ENCODE measurements around the gene RUNX1. TPM values are rescaled to one million over a fixed set of nuclear protein-coding genes. Genes with fewer than 3 reads are reported as not detected.

The RUNX1 gene
- polyA plus RNA-seq, 1 donor: 9.2 TPM

DNA sequence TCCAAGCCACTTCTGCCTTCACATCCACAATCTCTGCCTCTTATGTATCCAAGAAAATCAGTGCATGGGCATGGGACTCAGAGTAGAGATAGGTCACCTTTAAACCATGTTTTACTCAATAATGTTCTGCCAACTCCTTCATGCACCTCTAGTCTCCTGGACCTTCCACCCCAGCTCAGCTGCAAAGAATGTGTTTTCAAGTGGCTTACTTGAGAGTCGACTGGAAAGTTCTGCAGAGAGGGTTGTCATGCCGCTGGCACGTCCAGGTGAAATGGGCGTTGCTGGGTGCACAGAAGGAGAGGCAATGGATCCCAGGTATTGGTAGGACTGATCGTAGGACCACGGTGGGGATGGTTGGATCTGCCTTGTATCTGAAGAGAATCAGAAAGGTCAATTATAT is 250.0 kb downstream of the RUNX1 start:
- DNase-seq: no peak
- H3K36me3 ChIP-seq (ENCODE audit: control insufficient read depth, insufficient read depth, low read length): no peaks in the 10 kb centered on the region

DNA sequence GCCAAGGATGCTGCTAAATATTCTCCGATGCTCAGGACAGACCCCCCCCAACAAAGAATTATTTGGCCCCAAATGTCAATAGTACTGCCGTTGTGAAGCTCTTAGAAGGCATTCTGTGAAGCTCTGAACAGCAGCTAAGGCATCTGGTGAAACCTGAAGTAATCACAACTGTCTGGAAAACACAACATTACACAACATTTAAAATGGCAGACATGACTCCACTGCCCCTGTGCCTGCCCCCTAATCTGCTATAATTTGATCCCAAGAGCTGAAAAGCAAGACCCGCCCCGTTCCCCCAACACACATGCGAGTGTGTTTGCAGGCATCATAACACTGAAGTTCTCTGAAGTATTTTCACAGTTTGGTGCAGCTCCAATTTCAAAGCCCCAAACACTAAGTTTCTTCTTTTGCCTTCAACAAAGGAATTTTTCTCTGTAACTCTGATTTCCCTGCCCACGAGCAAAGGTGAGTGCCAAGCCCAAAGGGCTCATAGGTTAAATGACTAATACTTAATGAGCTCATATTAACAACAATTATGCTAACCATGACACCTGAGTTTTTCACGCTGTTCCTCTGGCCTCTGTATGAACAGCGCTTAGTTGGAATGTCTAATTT is 251.1 kb downstream of the RUNX1 start:
- peak; percentile 45 to 79 for DNase-seq
- H3K4me1 ChIP-seq (ENCODE audit: control insufficient read depth, insufficient read depth, low read length): peaks cover 75% of the 10 kb centered on the region
- H3K27ac ChIP-seq (ENCODE audit: low read length): peak overlapping the region; percentile 87
- no peaks in the 10 kb centered on the region for H3K36me3 ChIP-seq (ENCODE audit: control insufficient read depth, insufficient read depth, low read length)
- no peak overlapping the region for H3K4me3 ChIP-seq (ENCODE audit: low read length)
- H3K9me3 ChIP-seq (ENCODE audit: control insufficient read depth, low read depth, low read length): no peaks in the 10 kb centered on the region
- H3K27me3 ChIP-seq (ENCODE audit: control insufficient read depth, insufficient read depth, low read length): no peaks in the 10 kb centered on the region
- no CpG with 5 or more reads among the region's 8 CpGs for WGBS (ENCODE audit: insufficient coverage, low lambda C conversion rate)

More for the DNA sequence above, 250.0 kb downstream of the RUNX1 start:
- Histone ChIP-seq H3K4me3 (ENCODE audit: low read length) (no peak overlapping the region), H3K27me3 (ENCODE audit: control insufficient read depth, insufficient read depth, low read length) (no peaks in the 10 kb centered on the region), H3K27ac (ENCODE audit: low read length) (peak overlapping the region; percentile 77), H3K4me1 (ENCODE audit: control insufficient read depth, insufficient read depth, low read length) (peaks cover 75% of the 10 kb centered on the region), H3K9me3 (ENCODE audit: control insufficient read depth, low read depth, low read length) (no peaks in the 10 kb centered on the region)
- WGBS (ENCODE audit: insufficient coverage, low lambda C conversion rate): 100% methylated on average over 3 of the region's 6 CpGs

DNA sequence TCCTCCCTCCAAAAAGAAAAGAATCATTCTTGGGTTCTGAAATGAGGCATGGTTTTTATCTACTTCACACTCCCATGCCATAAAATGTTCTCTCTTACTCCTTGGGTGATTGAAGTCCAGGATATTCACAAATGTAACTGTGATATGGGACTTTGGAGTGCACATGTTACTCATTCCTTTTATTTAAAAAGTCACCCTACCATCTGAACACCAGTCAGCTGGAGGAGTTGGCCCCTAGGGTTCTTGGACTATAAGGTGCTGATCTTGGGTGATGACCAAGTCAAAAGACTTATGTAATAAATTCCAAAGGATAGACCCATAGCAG is 251.9 kb downstream of the RUNX1 start:
- Histone ChIP-seq H3K27me3 (ENCODE audit: control insufficient read depth, insufficient read depth, low read length) (no peaks in the 10 kb centered on the region), H3K36me3 (ENCODE audit: control insufficient read depth, insufficient read depth, low read length) (no peaks in the 10 kb centered on the region), H3K4me3 (ENCODE audit: low read length) (no peak overlapping the region), H3K27ac (ENCODE audit: low read length) (peak overlapping the region; percentile 87), H3K4me1 (ENCODE audit: control insufficient read depth, insufficient read depth, low read length) (peaks cover 72% of the 10 kb centered on the region), H3K9me3 (ENCODE audit: control insufficient read depth, low read depth, low read length) (no peaks in the 10 kb centered on the region)
- DNase-seq: peak; percentile 75 to 90

DNA sequence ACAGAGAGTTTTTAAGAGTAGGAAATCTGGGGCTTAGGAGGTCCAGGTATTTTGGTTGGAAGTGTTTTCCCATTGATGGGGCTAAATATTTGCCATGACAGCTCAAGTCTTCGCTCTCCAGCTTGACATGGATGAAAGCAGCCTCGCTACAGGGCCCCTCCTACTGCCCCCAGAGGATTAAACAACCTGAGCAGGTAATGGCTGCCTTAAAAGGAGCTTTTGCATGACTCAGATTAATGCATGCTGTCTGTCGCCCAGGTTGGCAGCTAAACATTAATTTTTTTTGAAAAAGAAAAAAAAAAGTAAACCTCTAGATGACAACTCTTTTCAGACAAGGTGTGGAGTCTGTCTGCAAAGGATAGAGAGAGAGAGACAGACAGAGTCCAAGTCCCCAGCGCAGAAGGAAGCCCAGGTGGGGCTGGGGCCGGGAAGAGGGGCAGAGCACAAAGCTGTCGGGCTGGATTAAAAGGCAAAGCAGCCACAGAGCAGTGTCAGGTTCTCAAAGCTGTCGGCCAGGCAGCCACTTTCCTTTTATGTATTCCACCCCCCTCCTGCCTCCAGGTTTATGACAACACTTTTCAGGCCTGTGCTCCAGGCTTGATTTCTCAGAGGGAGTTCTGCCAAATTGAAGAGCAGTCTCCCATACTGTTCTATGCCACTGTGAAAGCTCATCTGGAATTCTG is 252.4 kb downstream of the RUNX1 start:
- no peak overlapping the region for H3K4me3 ChIP-seq (ENCODE audit: low read length)
- H3K9me3 ChIP-seq (ENCODE audit: control insufficient read depth, low read depth, low read length): no peaks in the 10 kb centered on the region
- H3K27ac ChIP-seq (ENCODE audit: low read length): peak overlapping the region; percentile 87
- no peaks in the 10 kb centered on the region for H3K27me3 ChIP-seq (ENCODE audit: control insufficient read depth, insufficient read depth, low read length)
- peak; percentile 78 to 93 for DNase-seq
- H3K36me3 ChIP-seq (ENCODE audit: control insufficient read depth, insufficient read depth, low read length): no peaks in the 10 kb centered on the region
- WGBS (ENCODE audit: insufficient coverage, low lambda C conversion rate): 0% methylated on average over 1 of the region's 7 CpGs
- H3K4me1 ChIP-seq (ENCODE audit: control insufficient read depth, insufficient read depth, low read length): peaks cover 67% of the 10 kb centered on the region

DNA sequence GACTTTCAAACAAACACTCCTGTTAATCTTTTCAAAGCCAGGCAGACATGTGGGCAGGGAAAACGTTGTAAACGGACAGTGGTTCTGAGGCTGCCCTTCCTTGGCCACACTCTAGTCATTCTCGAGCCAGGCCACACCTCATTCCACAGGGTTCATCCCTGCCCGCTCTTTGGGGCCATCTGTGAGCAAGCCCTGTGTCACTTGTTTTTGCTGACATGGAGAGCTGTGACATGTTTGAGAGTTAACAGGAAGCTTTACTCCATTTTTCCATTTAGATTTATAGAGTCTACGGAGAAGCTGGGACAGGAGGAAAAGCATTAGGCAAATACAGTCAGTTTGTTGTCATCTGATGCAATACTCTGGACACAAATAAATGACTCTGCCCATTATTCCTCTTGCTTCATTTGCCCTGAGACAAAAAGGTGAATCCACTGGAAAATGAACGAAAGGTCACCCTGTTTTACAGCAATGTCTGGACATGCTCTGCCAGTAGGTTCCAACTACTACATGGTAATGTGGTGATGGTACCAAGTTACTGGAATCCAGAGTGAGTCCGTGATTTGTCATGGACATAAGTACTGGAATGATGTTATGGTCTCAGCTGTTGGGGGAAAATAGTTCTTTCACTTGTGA is 253.4 kb downstream of the RUNX1 start:
- whole genome bisulfite sequencing (ENCODE audit: insufficient coverage, low lambda C conversion rate): no CpG with 5 or more reads among the region's 7 CpGs
- H3K4me1 ChIP-seq (ENCODE audit: control insufficient read depth, insufficient read depth, low read length): peaks cover 57% of the 10 kb centered on the region
- H3K9me3 ChIP-seq (ENCODE audit: control insufficient read depth, low read depth, low read length): no peaks in the 10 kb centered on the region
- DNase-seq: peak; percentile 67 to 85
- H3K4me3 ChIP-seq (ENCODE audit: low read length): no peak overlapping the region
- H3K36me3 ChIP-seq (ENCODE audit: control insufficient read depth, insufficient read depth, low read length): no peaks in the 10 kb centered on the region
- H3K27ac ChIP-seq (ENCODE audit: low read length): peak overlapping the region; percentile 87
- H3K27me3 ChIP-seq (ENCODE audit: control insufficient read depth, insufficient read depth, low read length): no peaks in the 10 kb centered on the region

DNA sequence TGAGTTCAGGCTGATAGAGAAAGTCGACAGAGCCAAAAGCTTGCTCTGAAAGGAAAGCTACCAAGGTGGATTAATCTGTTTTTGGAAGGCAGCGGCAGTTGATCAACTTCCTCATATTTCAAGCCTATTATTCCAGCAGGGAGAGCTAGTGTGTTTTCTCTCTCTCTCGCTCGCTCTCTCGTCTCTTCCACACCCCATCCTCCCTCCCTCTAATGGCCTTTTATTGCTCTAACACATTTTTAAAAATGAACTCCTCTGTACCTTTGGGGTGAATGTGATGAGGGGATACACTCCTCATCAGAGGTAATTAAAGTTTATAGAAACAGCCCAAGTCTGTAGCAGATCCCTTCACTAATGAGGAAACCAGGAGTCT is 253.9 kb downstream of the RUNX1 start:
- Histone ChIP-seq H3K9me3 (ENCODE audit: control insufficient read depth, low read depth, low read length) (no peaks in the 10 kb centered on the region), H3K27ac (ENCODE audit: low read length) (peak overlapping the region; percentile 87), H3K36me3 (ENCODE audit: control insufficient read depth, insufficient read depth, low read length) (no peaks in the 10 kb centered on the region), H3K4me1 (ENCODE audit: control insufficient read depth, insufficient read depth, low read length) (peaks cover 52% of the 10 kb centered on the region), H3K27me3 (ENCODE audit: control insufficient read depth, insufficient read depth, low read length) (no peaks in the 10 kb centered on the region), H3K4me3 (ENCODE audit: low read length) (no peak overlapping the region)
- no CpG with 5 or more reads among the region's 5 CpGs for WGBS (ENCODE audit: insufficient coverage, low lambda C conversion rate)
- DNase-seq: peak; percentile 57 to 82

DNA sequence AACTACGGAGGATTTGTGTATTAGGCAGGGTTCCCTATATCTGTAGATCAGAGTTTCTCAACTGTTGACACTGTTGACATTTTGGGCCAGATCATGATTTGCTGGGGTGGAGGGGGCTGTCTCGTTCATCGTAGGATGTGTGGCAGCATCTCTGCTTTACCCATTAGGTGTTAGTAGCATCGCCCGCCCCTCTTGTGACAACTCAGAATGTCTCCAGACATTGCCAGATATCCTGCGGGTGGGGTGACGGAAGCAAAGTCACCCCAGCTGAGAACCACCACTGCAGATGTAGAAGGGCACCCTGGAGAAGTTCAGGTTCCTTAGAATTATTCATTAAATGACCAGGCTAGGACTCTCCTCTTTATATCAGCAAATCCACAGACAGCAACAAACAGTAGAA is 254.4 kb downstream of the RUNX1 start:
- peaks cover 47% of the 10 kb centered on the region for H3K4me1 ChIP-seq (ENCODE audit: control insufficient read depth, insufficient read depth, low read length)

DNA sequence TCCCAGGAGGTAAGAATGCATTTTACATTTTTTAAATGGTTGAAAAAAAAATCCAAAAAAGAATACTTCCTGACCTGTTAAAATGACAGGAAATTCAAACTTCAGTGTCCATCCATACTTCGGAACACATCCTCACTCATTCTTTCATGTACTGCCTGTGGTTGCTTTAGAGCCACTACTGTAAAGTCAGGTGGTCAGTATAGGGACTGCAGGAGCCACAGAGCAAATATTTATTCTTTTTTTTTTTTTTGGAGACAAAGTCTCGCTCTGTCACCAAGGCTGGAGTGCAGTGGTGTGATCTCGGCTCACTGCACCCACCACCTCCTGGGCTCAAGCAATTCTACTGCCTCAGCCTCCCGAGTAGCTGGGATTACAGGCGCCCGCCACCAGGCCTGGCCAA is 255.6 kb downstream of the RUNX1 start:
- peaks cover 36% of the 10 kb centered on the region for H3K4me1 ChIP-seq (ENCODE audit: control insufficient read depth, insufficient read depth, low read length)
- no peak overlapping the region for H3K27ac ChIP-seq (ENCODE audit: low read length)
- DNase-seq: no peak
- 100% methylated on average over 1 of the region's 6 CpGs for WGBS (ENCODE audit: insufficient coverage, low lambda C conversion rate)
- no peaks in the 10 kb centered on the region for H3K27me3 ChIP-seq (ENCODE audit: control insufficient read depth, insufficient read depth, low read length)
- no peaks in the 10 kb centered on the region for H3K9me3 ChIP-seq (ENCODE audit: control insufficient read depth, low read depth, low read length)
- H3K36me3 ChIP-seq (ENCODE audit: control insufficient read depth, insufficient read depth, low read length): no peaks in the 10 kb centered on the region
- no peak overlapping the region for H3K4me3 ChIP-seq (ENCODE audit: low read length)

More for the DNA sequence above, 254.4 kb downstream of the RUNX1 start:
- WGBS (ENCODE audit: insufficient coverage, low lambda C conversion rate): no CpG with 5 or more reads among the region's 7 CpGs
- Histone ChIP-seq H3K27ac (ENCODE audit: low read length) (peak overlapping the region; percentile 87), H3K27me3 (ENCODE audit: control insufficient read depth, insufficient read depth, low read length) (no peaks in the 10 kb centered on the region), H3K4me3 (ENCODE audit: low read length) (no peak overlapping the region), H3K36me3 (ENCODE audit: control insufficient read depth, insufficient read depth, low read length) (no peaks in the 10 kb centered on the region), H3K9me3 (ENCODE audit: control insufficient read depth, low read depth, low read length) (no peaks in the 10 kb centered on the region)
- DNase-seq: no peak

DNA sequence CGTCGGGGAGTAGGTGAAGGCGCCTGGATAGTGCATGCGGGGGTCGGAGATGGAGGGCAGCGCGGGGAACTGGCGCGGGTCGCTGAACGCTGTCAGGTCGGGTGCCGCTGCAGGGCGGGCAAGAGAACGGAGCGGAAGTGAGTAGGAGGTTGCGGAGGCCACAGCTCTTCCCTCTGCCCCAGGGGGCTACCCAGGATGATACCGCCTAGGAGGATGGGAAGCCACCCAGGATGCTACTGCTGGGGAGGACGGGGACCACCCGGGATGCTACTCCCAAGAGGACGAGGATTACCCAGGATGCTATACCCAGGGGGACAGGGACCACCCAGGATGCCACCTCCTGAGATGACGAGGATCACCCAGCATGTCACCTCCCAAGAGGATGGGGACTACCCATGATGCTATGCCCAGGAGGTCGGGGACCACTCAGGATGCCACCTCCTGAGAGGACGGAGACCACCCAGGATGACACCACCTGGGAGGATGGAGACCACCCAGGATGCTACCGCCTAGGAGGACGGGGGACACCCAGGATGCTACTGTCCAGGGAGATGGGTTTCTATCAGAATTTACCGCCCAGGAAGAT is 256.5 kb downstream of the RUNX1 start:
- H3K4me3 ChIP-seq (ENCODE audit: low read length): no peak overlapping the region
- H3K27me3 ChIP-seq (ENCODE audit: control insufficient read depth, insufficient read depth, low read length): no peaks in the 10 kb centered on the region
- peaks cover 27% of the 10 kb centered on the region for H3K4me1 ChIP-seq (ENCODE audit: control insufficient read depth, insufficient read depth, low read length)
- H3K9me3 ChIP-seq (ENCODE audit: control insufficient read depth, low read depth, low read length): no peaks in the 10 kb centered on the region
- H3K27ac ChIP-seq (ENCODE audit: low read length): no peak overlapping the region
- no CpG with 5 or more reads among the region's 27 CpGs for WGBS (ENCODE audit: insufficient coverage, low lambda C conversion rate)
- no peak for DNase-seq
- no peaks in the 10 kb centered on the region for H3K36me3 ChIP-seq (ENCODE audit: control insufficient read depth, insufficient read depth, low read length)

DNA sequence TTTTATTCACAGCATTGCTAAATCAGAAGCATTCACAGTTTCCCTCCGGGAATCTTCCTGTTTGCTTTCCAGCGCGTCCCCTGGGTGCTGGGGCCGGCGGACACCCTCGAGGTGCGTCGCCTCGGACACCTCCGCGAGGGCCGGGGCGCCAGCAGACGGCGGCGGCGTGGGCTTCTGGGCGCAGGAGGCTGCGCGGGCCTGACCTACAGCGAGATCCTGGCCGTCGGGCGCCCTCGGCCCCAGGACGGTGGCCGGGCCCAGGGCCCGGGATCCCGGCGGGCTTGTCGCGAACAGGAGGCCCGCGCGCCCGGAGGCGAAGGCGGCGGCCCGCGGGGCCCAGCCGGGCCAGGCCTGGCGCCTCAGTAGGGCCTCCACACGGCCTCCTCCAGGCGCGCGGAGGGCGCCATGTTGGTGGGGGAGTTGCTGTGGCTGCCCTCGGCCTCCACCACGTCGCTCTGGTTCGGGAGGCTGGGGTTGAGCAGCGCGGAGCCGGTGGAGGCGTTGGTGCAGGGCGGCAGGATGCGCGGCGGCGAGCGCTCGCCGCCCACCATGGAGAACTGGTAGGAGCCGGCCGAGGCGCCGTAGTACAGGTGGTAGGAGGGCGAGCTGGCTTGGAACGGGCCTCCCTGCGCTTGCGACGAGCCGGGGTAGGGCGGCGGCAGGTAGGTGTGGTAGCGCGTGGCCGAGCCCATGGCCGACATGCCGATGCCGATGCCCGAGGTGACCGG is 257.2 kb downstream of the RUNX1 start:
- WGBS (ENCODE audit: insufficient coverage, low lambda C conversion rate): 100% methylated on average over 1 of the region's 84 CpGs
- H3K36me3 ChIP-seq (ENCODE audit: control insufficient read depth, insufficient read depth, low read length): no peaks in the 10 kb centered on the region
- peaks cover 23% of the 10 kb centered on the region for H3K4me1 ChIP-seq (ENCODE audit: control insufficient read depth, insufficient read depth, low read length)
- no peak overlapping the region for H3K27ac ChIP-seq (ENCODE audit: low read length)
- DNase-seq: no peak
- no peaks in the 10 kb centered on the region for H3K9me3 ChIP-seq (ENCODE audit: control insufficient read depth, low read depth, low read length)
- H3K27me3 ChIP-seq (ENCODE audit: control insufficient read depth, insufficient read depth, low read length): no peaks in the 10 kb centered on the region
- H3K4me3 ChIP-seq (ENCODE audit: low read length): no peak overlapping the region

All from large intestine (tissue), 3 donors.